ENCODE data around the gene FOXI2. TPM values are rescaled to one million over a fixed set of nuclear protein-coding genes. Genes with fewer than 3 reads are reported as not detected.

Gene FOXI2
- total RNA-seq, 4 donors from 2014 or later, result 0.07 TPM; not detected in 3

GRCh38 chr10:127755753-127756152 is 18.8 kb downstream of the FOXI2 start:
- intact Hi-C loops (cut with DNase I; ENCODE audit: low total_unique reads), result no loop called here

GRCh38 chr10:127756264-127756663 is 19.3 kb downstream of the FOXI2 start:
- no peaks in the 10 kb centered on the region for H3K27me3 ChIP-seq
- H3K9me3 ChIP-seq, result no peaks in the 10 kb centered on the region
- H3K4me3 ChIP-seq, result no peak overlapping the region
- intact Hi-C loops (cut with DNase I; ENCODE audit: low total_unique reads), result no loop called here
- no peaks in the 10 kb centered on the region for H3K4me1 ChIP-seq
- no peak for ATAC-seq
- in situ Hi-C loops (cut with MboI; ENCODE audit: low sequenced_read_pairs in 4 of 4), result no loop called here
- no peak for DNase-seq
- no peak overlapping the region for H3K27ac ChIP-seq
- H3K36me3 ChIP-seq, result no peaks in the 10 kb centered on the region
- TF ChIP-seq, protein P1, sequence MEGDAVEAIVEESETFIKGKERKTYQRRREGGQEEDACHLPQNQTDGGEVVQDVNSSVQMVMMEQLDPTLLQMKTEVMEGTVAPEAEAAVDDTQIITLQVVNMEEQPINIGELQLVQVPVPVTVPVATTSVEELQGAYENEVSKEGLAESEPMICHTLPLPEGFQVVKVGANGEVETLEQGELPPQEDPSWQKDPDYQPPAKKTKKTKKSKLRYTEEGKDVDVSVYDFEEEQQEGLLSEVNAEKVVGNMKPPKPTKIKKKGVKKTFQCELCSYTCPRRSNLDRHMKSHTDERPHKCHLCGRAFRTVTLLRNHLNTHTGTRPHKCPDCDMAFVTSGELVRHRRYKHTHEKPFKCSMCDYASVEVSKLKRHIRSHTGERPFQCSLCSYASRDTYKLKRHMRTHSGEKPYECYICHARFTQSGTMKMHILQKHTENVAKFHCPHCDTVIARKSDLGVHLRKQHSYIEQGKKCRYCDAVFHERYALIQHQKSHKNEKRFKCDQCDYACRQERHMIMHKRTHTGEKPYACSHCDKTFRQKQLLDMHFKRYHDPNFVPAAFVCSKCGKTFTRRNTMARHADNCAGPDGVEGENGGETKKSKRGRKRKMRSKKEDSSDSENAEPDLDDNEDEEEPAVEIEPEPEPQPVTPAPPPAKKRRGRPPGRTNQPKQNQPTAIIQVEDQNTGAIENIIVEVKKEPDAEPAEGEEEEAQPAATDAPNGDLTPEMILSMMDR (IDR thresholded peaks at IDR 0.05 in 4 of 5, conservative IDR thresholded peaks at IDR 0.05 in 1 of 5), result no peak
- TF ChIP-seq POLR2A (IDR thresholded peaks at IDR 0.05), result no peak

More at GRCh38 chr10:127755753-127756152, 18.8 kb downstream of the FOXI2 start:
- ATAC-seq (no peak), DNase-seq (no peak)
- no peaks in the 10 kb centered on the region for H3K27me3 ChIP-seq
- in situ Hi-C loops (cut with MboI; ENCODE audit: low sequenced_read_pairs in 4 of 4), result no loop called here
- no peaks in the 10 kb centered on the region for H3K9me3 ChIP-seq
- no peak overlapping the region for H3K27ac ChIP-seq
- H3K4me1 ChIP-seq, result no peaks in the 10 kb centered on the region
- H3K4me3 ChIP-seq, result no peak overlapping the region
- TF ChIP-seq, protein P1 (IDR thresholded peaks at IDR 0.05 in 4 of 5, conservative IDR thresholded peaks at IDR 0.05 in 1 of 5), result no peak
- no peak for TF ChIP-seq POLR2A (IDR thresholded peaks at IDR 0.05)
- no peaks in the 10 kb centered on the region for H3K36me3 ChIP-seq

DNA sequence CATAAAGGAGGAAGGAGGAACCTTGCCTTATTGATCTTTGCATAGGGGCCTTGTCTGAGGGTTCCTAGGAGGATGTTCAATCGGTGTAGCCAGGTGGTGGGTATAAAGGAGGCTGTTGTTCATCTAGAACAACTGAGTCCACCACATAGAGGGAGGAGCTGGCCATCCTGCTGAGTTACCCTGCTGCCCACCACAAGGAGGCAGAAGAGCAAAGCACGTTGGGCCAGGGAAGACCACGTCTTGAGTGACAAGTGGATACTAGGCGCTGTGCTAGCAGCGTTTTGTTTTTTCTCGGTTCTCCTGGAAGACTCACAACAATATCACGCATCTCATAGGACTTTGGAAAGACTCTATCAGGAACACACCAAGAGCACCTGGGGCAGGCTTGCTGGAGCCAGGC is 20.0 kb downstream of the FOXI2 start:
- H3K4me3 ChIP-seq, result no peak overlapping the region
- ATAC-seq, result no peak
- no peak for DNase-seq
- no peaks in the 10 kb centered on the region for H3K9me3 ChIP-seq
- H3K27ac ChIP-seq, result no peak overlapping the region
- H3K4me1 ChIP-seq, result no peaks in the 10 kb centered on the region
- no peaks in the 10 kb centered on the region for H3K27me3 ChIP-seq
- no peak for TF ChIP-seq POLR2A (IDR thresholded peaks at IDR 0.05)
- TF ChIP-seq, protein P1 (IDR thresholded peaks at IDR 0.05 in 4 of 5, conservative IDR thresholded peaks at IDR 0.05 in 1 of 5), result no peak
- in situ Hi-C loops (cut with MboI; ENCODE audit: low sequenced_read_pairs in 4 of 4) (no loop called here), intact Hi-C loops (cut with DNase I; ENCODE audit: low total_unique reads) (no loop called here)
- no peaks in the 10 kb centered on the region for H3K36me3 ChIP-seq

DNA sequence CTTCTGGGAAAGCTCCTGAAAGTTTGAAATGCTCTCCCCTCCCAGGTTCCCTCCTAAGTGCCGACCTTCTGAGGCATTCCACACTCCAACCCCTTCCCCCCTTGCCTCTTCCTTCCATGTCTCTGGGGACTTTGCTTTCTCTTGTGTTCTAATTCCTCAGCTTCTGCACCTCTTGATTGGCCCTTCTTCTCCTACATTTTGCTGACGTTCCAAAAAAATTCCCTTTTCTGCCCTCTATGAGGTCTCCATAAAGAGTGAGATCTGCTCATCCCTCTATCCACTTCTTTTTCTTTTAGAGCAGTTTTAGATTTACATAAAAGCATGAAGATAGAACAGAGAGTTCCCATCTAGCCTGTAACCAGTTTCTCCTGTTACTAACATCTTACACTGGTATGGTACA is 22.3 kb downstream of the FOXI2 start:
- TF ChIP-seq POLR2A (IDR thresholded peaks at IDR 0.05), result no peak
- TF ChIP-seq, protein P1 (IDR thresholded peaks at IDR 0.05 in 4 of 5, conservative IDR thresholded peaks at IDR 0.05 in 1 of 5), result no peak
- in situ Hi-C loops (cut with MboI; ENCODE audit: low sequenced_read_pairs in 4 of 4), result no loop called here
- no peak for ATAC-seq

GRCh38 chr10:127762925-127763324 is 25.9 kb downstream of the FOXI2 start:
- intact Hi-C loops (cut with DNase I; ENCODE audit: low total_unique reads) (no loop called here), in situ Hi-C loops (cut with MboI; ENCODE audit: low sequenced_read_pairs in 4 of 4) (no loop called here)
- no peak for ATAC-seq
- H3K36me3 ChIP-seq, result no peaks in the 10 kb centered on the region
- no peak overlapping the region for H3K27ac ChIP-seq
- H3K27me3 ChIP-seq, result no peaks in the 10 kb centered on the region
- DNase-seq, result no peak
- TF ChIP-seq, protein P1 (IDR thresholded peaks at IDR 0.05 in 4 of 5, conservative IDR thresholded peaks at IDR 0.05 in 1 of 5), result no peak
- no peak for TF ChIP-seq POLR2A (IDR thresholded peaks at IDR 0.05)
- no peaks in the 10 kb centered on the region for H3K9me3 ChIP-seq
- H3K4me1 ChIP-seq, result no peaks in the 10 kb centered on the region
- no peak overlapping the region for H3K4me3 ChIP-seq

More for the DNA sequence above, 22.3 kb downstream of the FOXI2 start:
- Histone ChIP-seq H3K4me3 (no peak overlapping the region), H3K27me3 (no peaks in the 10 kb centered on the region), H3K9me3 (no peaks in the 10 kb centered on the region), H3K27ac (no peak overlapping the region), H3K36me3 (no peaks in the 10 kb centered on the region), H3K4me1 (no peaks in the 10 kb centered on the region)
- intact Hi-C loops (cut with DNase I; ENCODE audit: low total_unique reads), result no loop called here
- no peak for DNase-seq
